Epidermal melanocyte (primary cell): ENCODE data around the gene SPNS3.

Experiments
- DNase-seq: peaks from one replicate; pipeline ENCODE4 v3.0.0; 2011; ENCODE audit warnings: low spot score; ENCODE audit not compliant: insufficient read length

SPNS3 gene

GRCh38 chr17:4433515-4434031 lies at the start of gene SPNS3:
Gene SPNS3 (plus strand): TSS chr17:4433940. CDS start chr17:4433968, 28 bp downstream.
- no peak for DNase-seq

- no peak for DNase-seq
These were observed 47.3 kb upstream of the SPNS3 start for GRCh38 chr17:4386406-4386805.

- DNase-seq, result no peak
These were observed 46.6 kb upstream of the SPNS3 start for GRCh38 chr17:4387137-4387536.

- no peak for DNase-seq
These were observed 44.7 kb upstream of the SPNS3 start for GRCh38 chr17:4389079-4389478.

GRCh38 chr17:4393806-4394205 lies 39.9 kb upstream of the SPNS3 start:
- DNase-seq, result no peak

- no peak for DNase-seq
These were observed 39.3 kb upstream of the SPNS3 start for GRCh38 chr17:4394208-4395110.

GRCh38 chr17:4395111-4395478 lies 38.6 kb upstream of the SPNS3 start:
- no peak for DNase-seq

GRCh38 chr17:4397840-4398239 lies 35.9 kb upstream of the SPNS3 start:
- no peak for DNase-seq

GRCh38 chr17:4405038-4405669 lies 28.6 kb upstream of the SPNS3 start:
- DNase-seq, result no peak

- DNase-seq, result no peak
These were observed 28.0 kb upstream of the SPNS3 start for GRCh38 chr17:4405699-4406098.

GRCh38 chr17:4406386-4406785 lies 27.4 kb upstream of the SPNS3 start:
- DNase-seq, result no peak

GRCh38 chr17:4407216-4407615 lies 26.5 kb upstream of the SPNS3 start:
- no peak for DNase-seq

GRCh38 chr17:4407851-4408250 lies 25.9 kb upstream of the SPNS3 start:
- DNase-seq, result no peak

GRCh38 chr17:4409659-4410058 lies 24.1 kb upstream of the SPNS3 start:
- no peak for DNase-seq

GRCh38 chr17:4411201-4411600 lies 22.5 kb upstream of the SPNS3 start:
- no peak for DNase-seq

GRCh38 chr17:4412933-4413831 lies 20.6 kb upstream of the SPNS3 start:
- peak; percentile 67 for DNase-seq

- no peak for DNase-seq
These were observed 16.5 kb upstream of the SPNS3 start for GRCh38 chr17:4417129-4417667.

GRCh38 chr17:4420692-4421131 lies 13.0 kb upstream of the SPNS3 start:
- DNase-seq, result peak; percentile 75

- no peak for DNase-seq
These were observed 10.9 kb upstream of the SPNS3 start for GRCh38 chr17:4422864-4423263.

GRCh38 chr17:4425398-4425797 lies 8.3 kb upstream of the SPNS3 start:
- no peak for DNase-seq

GRCh38 chr17:4426499-4427208 lies 7.1 kb upstream of the SPNS3 start:
- no peak for DNase-seq
